Endodermal cell (in vitro differentiated cells): Measurements from ENCODE around the gene INTS6. TPM values are rescaled to one million over a fixed set of nuclear protein-coding genes. Genes with fewer than 3 reads are reported as not detected.

Experiments
- DNase-seq: peaks from one replicate; pipeline ENCODE4 v3.0.0-alpha.2; 2017
- H3K27ac ChIP-seq: 2 replicates; pipeline ENCODE4 v1.5.1; 2013; ENCODE audit warnings: mild to moderate bottlenecking, low read depth, low read length, moderate library complexity
- H3K27me3 ChIP-seq: 2 replicates; pipeline ENCODE4 v1.6.1; 2013; ENCODE audit warnings: mild to moderate bottlenecking, low read length, moderate library complexity; ENCODE audit not compliant: insufficient read depth, control insufficient read depth, poor library complexity, severe bottlenecking
- H3K36me3 ChIP-seq: 2 replicates; pipeline ENCODE4 v1.7.0; 2013; ENCODE audit warnings: mild to moderate bottlenecking, low read length, moderate library complexity; ENCODE audit not compliant: control insufficient read depth, insufficient read depth
- H3K4me1 ChIP-seq: one replicate; pipeline ENCODE4 v1.7.0; 2013; ENCODE audit warnings: low read length; ENCODE audit not compliant: control insufficient read depth, insufficient read depth
- H3K4me3 ChIP-seq: 2 replicates; pipeline ENCODE4 v1.5.1; 2013; ENCODE audit warnings: mild to moderate bottlenecking, low read length, moderate library complexity
- H3K9ac ChIP-seq: 2 replicates; pipeline ENCODE4 v1.6.1; 2013; ENCODE audit warnings: mild to moderate bottlenecking, low read length, moderate library complexity; ENCODE audit not compliant: poor library complexity, severe bottlenecking; ENCODE audit errors: extremely low read depth
- H3K9me3 ChIP-seq: 2 replicates; pipeline ENCODE4 v1.6.1; 2013; ENCODE audit warnings: mild to moderate bottlenecking, low read length, moderate library complexity; ENCODE audit not compliant: control insufficient read depth
- H3K27ac Mint-ChIP-seq: 2 replicates; pipeline ENCODE4 v1.8.0; 2020; ENCODE audit warnings: mixed read lengths
- H3K27me3 Mint-ChIP-seq: 2 replicates; pipeline ENCODE4 v1.8.0; 2021; ENCODE audit warnings: mild to moderate bottlenecking, mixed read lengths; ENCODE audit not compliant: insufficient read depth
- H3K36me3 Mint-ChIP-seq: 2 replicates; pipeline ENCODE4 v1.8.0; 2020; ENCODE audit warnings: low read depth, mixed read lengths
- H3K4me1 Mint-ChIP-seq: 2 replicates; pipeline ENCODE4 v1.8.0; 2020; ENCODE audit warnings: mixed read lengths
- H3K4me3 Mint-ChIP-seq: 2 replicates; pipeline ENCODE4 v1.8.0; 2020; ENCODE audit warnings: mild to moderate bottlenecking, moderate library complexity, mixed read lengths
- H3K9me3 Mint-ChIP-seq: 2 replicates; pipeline ENCODE4 v1.8.0; 2020; ENCODE audit warnings: mild to moderate bottlenecking, mixed read lengths
- CTCF ChIP-seq: fragments of 200-600 bp; sonication (generic); conservative IDR thresholded peaks from 2 replicates; pipeline ENCODE4 v1.5.0; 2021; ENCODE audit warnings: antibody characterized with exemption, mild to moderate bottlenecking
- WGBS, 2 experiments: methylation state at CpG; one replicate each; pipeline versions ENCODE4 v1.1.5 to v1.1.7; 2013; ENCODE audit warnings: missing lambda C conversion rate in 2 of 2, mixed read lengths in 1 of 2; ENCODE audit not compliant: insufficient coverage in 1 of 2, insufficient read length in 1 of 2; 5-methylcytosine and 5-hydroxymethylcytosine counted together
- total RNA-seq, 2 donors: library from RNA; stranded (reverse); fragmentation: NEBNext Ultra II Directional in 1 of 2; extraction: Animal tissue kit (Norgen Biotek cat#: 25700) in 1 of 2; gene quantifications; 2 replicates in 1 of 2; 3 replicates in 1 of 2; pipeline ENCODE4 v1.2.1, GENCODE V29; 2021

The INTS6 gene
- total RNA-seq, 2 donors from 2014 or later: 42.4 to 62.1 TPM

- H3K4me1 Mint-ChIP-seq: peaks cover 4% of the 10 kb centered on the region
Measured at GRCh38 chr13:51341791-51342190, 111.0 kb downstream of the INTS6 start.

GRCh38 chr13:51341232-51341631, 111.6 kb downstream of the INTS6 start:
- Histone ChIP-seq H3K9ac (no peak overlapping the region), H3K36me3 (no peaks in the 10 kb centered on the region), H3K4me1 (no peaks in the 10 kb centered on the region), H3K27me3 (no peaks in the 10 kb centered on the region), H3K4me3 (no peak overlapping the region), H3K27ac (no peak overlapping the region), H3K9me3 (no peaks in the 10 kb centered on the region)
- Mint-ChIP-seq H3K9me3 (no peaks in the 10 kb centered on the region), H3K27me3 (no peaks in the 10 kb centered on the region), H3K36me3 (no peaks in the 10 kb centered on the region), H3K4me3 (no peak overlapping the region), H3K4me1 (peaks cover 4% of the 10 kb centered on the region), H3K27ac (no peak overlapping the region)
- 85 to 100% methylated on average over 1 to 2 of the region's 2 CpGs for WGBS, 2 experiments
- no peak for DNase-seq
- TF ChIP-seq CTCF: no peak

More at GRCh38 chr13:51341791-51342190, 111.0 kb downstream of the INTS6 start:
- no peaks in the 10 kb centered on the region for H3K27me3 ChIP-seq
- no peaks in the 10 kb centered on the region for H3K9me3 Mint-ChIP-seq
- H3K9ac ChIP-seq: no peak overlapping the region
- H3K27ac Mint-ChIP-seq: no peak overlapping the region
- TF ChIP-seq CTCF: no peak
- H3K27ac ChIP-seq: no peak overlapping the region
- WGBS, 2 experiments: 93% methylated on average over 4 of the region's 4 CpGs; no CpG with 5 or more reads in 1 of the 2 experiments
- no peaks in the 10 kb centered on the region for H3K27me3 Mint-ChIP-seq
- H3K4me3 Mint-ChIP-seq: no peak overlapping the region
- H3K4me3 ChIP-seq: no peak overlapping the region
- H3K36me3 Mint-ChIP-seq: no peaks in the 10 kb centered on the region
- no peaks in the 10 kb centered on the region for H3K4me1 ChIP-seq
- no peaks in the 10 kb centered on the region for H3K9me3 ChIP-seq
- no peak for DNase-seq
- H3K36me3 ChIP-seq: no peaks in the 10 kb centered on the region

GRCh38 chr13:51339952-51340732, 112.7 kb downstream of the INTS6 start:
- no peak for DNase-seq
- Mint-ChIP-seq H3K4me3 (no peak overlapping the region), H3K4me1 (peaks cover 4% of the 10 kb centered on the region), H3K27me3 (no peaks in the 10 kb centered on the region), H3K9me3 (no peaks in the 10 kb centered on the region), H3K36me3 (no peaks in the 10 kb centered on the region), H3K27ac (no peak overlapping the region)
- no peaks in the 10 kb centered on the region for H3K4me1 ChIP-seq
- TF ChIP-seq CTCF: no peak
- no peak overlapping the region for H3K4me3 ChIP-seq
- no peaks in the 10 kb centered on the region for H3K27me3 ChIP-seq
- no peak overlapping the region for H3K9ac ChIP-seq
- H3K27ac ChIP-seq: no peak overlapping the region
- no peaks in the 10 kb centered on the region for H3K36me3 ChIP-seq
- WGBS, 2 experiments: 91 to 100% methylated on average over 3 to 4 of the region's 4 CpGs
- H3K9me3 ChIP-seq: no peaks in the 10 kb centered on the region
